Measurements from ENCODE around the gene SYNCRIP. TPM values are rescaled to one million over a fixed set of nuclear protein-coding genes. Genes with fewer than 3 reads are reported as not detected.
"Not testable (repeated sequence)": the region's sequence is repeated elsewhere in the genome, so short reads cannot be mapped to it uniquely, and the experiment has no call there.

Gene SYNCRIP
- total RNA-seq, 1 donor from 2014 or later, result 91.3 TPM

DNA sequence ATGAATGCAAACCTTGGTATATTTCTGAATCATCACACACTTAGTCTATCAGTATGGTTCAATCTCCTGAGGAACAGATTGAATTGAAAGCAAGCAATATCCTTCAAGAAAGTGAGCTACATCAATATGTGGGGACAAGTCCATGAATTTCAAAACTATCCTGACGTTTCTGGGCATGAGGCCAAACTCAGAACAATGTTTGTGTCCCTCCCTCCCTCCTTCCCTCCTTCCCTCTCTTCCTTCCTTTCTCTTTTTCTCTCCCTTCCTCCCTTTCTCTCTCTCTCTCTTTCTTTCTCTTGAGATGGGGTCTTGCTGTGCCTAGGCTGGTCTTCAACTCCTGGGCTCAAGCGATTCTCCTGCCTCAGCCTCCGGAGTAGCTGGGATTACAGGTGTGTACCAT, 27.9 kb upstream of the SYNCRIP start:
- DNase-seq (ENCODE audit: low read depth), result peak; percentile 33

DNA sequence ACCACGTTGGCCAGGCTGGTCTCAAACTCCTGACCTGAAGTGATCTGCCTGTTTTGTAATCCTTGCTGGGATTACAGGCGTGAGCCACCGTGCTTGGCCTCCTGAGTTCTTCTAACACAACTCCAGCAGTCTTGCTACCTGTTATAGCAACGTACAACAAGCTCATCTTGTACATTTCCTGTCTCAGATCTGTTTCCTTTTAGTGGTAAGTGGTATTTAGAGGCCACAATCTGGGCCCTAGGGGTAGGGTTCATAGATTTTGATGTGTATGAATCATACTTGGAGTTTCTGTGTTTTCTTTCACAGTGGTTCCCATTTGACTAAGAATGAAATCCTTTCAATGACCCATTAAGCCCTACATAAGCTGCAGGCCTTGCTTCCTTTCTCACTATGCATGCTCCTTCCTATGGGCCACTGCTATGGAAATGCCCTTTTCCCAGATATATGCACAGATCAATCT, 27.1 kb upstream of the SYNCRIP start:
- peak; percentile 19 for DNase-seq (ENCODE audit: low read depth)

DNA sequence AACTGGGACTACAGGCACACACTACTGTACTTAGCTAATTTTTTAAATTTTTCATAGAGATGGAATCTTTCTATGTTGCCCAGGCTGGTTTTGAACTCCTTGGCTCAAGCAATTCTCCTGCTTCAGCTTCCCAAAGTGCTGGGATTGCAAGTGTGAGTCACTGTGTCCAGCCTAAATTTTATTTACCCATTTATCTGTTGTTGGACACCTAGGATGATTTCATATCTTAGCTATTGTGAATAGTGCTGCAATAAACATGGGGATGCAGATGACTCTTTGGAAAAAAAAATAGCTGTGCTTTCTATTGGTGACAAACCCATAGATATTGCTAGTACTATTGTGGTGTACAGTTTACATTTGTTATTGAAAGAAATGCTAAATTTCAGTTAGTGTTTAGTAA, 19.6 kb upstream of the SYNCRIP start:
- no peak for DNase-seq (ENCODE audit: low read depth)

DNA sequence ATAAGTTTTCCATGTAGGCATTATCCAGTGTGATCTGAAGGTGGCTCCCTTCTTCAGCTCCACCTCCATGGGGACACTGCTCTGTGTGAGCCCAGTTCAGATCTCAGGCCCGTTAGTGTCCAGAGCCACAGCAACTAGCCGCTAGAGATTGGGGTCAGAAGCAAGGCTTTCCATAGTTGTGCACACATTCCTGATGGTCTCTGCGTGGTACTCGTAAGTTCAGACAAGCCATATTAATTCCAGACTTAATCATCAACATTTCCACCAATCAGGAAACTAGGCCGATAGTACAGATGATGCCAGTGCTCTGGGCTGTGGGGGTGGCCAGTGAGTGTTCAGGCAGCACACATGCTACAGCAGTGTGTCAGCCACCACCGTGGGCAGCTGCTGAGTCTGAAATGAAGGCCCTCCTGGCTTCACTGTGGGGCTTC, 17.5 kb upstream of the SYNCRIP start:
- DNase-seq (ENCODE audit: low read depth), result peak; percentile 96

DNA sequence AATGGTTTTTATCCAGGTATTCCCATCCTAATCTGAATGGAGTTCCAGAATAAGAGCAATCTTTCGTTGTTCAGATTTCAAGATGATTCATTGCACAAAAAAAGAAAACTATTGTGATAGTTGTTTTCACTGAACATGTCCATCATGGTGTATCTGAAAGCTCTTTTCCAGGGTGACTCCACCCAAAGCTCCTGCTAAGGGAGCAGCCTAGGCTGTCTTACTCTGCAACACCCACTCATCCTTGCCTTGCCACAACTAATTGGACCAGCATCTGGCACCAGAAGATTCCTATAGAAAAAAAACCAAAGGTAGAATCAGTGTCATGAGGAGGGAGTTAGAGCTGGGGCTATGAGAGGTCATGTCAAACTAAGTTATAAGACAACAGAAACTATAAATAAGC, 7.9 kb upstream of the SYNCRIP start:
- DNase-seq (ENCODE audit: low read depth), result no peak

DNA sequence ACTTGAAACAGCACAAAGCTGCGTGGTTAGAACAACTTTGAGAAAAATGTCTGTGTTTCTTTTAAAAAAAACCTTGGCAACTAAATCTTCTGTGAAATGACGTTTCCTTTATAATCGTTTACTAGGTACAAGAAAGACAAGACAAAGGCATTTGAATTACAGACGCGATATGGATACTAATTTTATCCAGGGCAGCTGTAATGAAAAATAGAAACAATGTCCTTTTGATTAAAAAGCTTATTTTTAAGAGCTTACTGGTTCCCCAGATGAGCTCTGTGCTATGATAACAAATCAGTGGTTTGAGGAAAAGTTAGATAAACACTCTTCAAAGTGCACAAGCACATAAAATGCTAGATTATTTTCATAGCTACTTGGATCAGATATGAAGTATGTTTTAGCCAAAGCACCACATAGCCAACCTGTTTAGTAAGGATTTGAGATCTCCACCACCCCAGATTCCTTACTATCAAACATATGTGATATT, 1.6 kb upstream of the SYNCRIP start:
- DNase-seq (ENCODE audit: low read depth), result no peak

DNA sequence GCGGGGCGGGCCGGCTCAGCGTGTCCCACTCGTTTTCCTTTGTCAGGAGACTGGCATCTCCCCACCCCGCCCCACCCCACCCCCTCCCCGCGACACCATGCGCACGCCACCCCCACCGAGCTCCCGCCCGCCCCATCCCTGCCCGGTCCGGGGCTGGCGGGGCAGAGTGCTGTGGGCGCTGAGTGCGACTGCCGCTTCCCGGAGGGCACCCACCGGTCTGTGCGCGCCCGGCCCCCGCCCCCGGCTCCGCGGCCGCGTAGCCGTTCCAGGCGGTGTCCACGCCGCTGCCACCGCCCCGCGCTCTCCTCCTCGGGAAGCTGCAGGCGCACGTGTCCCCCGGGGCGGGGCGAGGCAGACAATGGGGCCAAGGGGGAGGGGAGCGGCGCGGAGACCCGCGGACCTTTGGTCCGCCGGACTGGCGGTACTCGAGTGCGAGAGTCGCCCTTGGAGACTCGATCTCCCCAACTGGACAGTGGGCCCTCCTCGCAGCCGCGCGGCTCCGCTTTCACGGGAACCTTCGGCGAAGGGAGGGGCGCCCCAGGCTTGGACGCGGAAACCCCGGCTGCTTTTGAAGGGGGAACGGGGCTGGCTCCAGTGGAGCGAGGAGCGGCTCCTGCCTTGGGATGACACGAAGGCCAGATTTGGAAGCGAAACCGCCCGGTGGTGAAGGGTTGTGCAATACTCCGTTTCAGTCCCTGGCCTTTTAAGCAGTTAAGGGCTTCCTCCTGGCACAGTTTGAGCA, 1.0 kb upstream of the SYNCRIP start:
- peak; percentile 97 for DNase-seq (ENCODE audit: low read depth)

DNA sequence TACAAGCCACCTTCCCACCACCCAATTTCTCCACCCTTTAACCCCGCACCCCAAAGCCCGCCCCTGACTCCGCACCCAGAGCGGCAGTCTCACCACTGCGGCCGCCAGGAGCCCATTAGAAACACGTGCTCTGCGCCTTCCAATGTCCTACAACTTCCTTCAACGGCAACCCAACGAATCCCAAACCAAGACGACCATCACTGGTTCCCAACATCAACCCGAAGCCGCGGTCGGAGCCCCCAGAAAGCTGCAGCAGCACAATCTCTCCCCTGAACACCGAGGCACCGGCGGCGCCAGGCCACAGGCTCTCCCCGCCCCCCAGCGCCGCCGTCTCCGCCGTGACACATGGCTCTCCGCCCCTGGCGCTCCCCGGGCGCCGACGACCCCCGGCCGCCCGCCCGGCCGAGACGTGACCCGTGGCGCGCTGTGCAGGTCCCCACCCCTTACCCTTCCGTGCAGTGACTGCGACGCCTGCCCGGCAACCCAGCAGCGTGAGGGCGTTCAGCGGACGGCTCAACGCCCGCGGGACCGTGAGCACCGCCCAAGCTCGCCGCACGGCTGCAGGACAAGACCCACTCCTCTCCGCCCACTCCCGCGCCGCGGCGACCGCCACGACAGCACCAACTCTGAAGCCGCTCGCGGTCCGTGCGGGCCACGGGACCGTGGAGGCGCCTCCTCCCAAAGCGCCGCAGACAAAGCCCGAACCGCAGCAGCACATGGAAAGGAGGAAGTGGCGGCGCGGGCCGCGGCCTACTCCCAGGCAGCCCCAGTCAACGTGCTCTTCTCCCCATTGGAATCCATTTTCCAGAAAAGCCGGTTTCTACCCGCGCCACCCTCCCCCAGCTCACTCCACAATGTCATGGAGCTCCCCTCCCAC, 551 bp downstream of the SYNCRIP start:
- peak; percentile 63 for DNase-seq (ENCODE audit: low read depth)

DNA sequence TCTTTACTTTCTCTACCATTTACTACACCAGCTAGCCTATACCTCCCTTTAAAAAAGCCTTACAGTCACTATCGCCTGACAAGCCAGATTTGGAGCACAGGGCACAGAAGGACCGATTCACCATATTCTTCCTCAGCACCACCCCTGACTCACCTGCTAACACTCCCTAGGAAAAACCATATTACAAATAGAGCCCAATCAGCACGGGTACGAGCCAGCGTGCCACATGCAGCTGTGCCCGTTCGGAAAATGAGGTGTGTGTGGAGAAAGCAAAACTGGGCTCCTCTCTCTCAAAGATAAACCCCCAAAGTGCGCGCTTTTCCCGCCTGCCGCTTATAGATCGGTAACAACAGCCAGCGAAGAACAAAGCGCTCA, 1.2 kb downstream of the SYNCRIP start:
- DNase-seq (ENCODE audit: low read depth), result peak; percentile 28

DNA sequence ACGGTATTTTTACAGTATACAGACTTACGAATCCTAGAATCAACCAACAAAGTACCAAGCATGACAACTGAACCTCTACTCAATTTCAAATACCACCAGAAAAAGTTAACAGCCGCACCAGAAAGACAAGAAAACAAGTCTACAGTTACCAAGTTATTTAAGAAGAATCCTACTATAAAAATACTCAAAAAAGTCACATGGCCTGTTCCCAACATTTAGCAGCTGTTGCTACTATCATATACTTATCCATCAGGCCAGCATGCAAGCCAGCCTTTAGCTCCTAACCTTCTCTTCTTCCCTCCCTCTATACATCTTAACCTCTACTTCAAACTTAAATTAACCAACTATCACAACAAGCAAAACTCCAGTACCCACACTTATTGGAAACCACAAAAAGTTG, 1.9 kb downstream of the SYNCRIP start:
- peak; percentile 46 for DNase-seq (ENCODE audit: low read depth)

DNA sequence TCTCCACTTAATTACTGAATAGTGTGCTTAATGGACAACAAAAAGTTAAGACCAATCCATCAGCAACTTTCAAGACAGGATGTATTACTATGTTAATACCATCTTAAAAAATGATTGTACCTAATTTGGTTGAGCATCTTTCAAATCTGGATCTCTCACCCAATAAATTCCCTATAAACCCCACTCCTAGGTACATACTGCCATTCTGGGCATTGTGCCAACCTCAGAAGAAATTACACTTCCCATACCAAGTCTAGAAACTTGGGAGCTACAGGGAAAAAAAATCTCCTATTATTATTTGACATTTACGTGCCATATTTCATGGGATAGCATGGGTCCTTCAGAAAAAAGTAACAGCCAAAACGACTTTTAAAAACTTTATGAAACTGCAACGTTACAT, 5.1 kb downstream of the SYNCRIP start:
- no peak for DNase-seq (ENCODE audit: low read depth)

DNA sequence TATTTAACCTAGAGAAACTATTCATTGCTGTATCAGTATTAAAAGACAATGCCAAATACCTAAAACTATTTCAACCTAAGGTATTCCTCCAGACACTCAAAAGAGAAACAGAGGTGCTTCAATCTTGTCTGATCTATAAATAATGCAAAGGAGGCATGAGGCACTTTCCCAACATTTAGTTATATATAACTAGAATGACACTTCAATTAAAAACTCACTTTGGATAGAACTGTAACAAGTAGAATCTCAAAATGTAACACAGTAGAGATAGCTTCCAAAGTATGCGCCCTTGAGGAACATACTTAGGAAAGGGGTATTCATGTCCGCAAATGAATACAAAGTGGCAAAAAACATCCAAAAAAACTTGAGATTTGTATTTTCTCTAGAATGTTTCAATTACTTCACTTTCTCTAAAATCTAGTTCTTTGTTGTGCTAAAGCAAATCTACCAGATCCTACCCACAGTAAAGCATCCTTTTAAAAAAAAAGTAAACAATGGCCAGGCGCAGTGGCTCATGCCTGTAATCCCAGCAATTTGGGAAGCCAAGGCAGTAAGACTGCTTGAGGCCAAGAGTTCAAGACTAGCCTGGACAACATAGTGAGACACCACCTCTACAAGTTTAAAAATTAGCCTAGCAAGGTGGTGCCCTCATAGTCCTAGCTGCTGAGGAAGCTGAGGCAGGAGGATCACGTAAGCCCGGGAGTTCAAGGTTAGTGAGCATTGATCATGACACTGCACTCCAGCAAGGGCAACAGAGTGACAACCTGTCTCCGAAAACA, 10.3 kb downstream of the SYNCRIP start:
- DNase-seq (ENCODE audit: low read depth), result no peak

DNA sequence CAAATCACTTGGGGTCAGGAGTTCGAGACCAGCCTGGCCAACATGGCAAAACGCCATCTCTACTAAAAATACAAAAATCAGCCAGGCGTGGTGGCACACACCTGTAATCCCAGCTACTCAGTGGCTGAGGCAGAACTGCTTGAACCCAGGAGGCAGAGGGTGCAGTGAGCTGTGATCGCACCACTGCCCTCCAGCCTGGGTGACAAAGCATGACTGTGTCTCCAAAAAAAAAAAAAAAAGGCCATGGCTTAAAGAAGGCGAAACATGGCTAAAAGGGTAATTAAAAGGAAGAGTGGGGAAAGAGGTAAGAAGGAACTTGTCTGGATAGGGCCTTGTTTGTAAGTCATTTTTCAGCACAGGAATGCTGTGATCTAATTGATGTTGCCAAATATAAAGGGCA, 11.6 kb downstream of the SYNCRIP start:
- DNase-seq (ENCODE audit: low read depth), result not testable (repeated sequence)

DNA sequence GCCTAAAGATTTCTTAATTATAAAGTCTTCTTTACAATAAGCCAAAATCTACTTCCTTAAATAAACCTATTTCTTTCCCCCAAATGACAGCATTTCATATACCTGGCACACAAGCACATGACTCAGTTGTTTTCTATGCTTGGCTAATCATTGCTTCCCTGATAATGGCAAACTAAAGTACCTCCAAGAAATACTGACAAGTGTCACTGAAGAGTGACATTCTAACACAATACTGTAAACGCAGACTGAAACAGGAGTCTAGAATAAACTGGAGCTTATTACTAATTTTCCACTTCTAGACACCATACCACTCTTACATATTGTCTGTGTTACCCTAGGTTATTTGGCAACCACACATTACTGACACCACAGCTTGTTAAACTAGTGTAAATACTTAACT, 14.3 kb downstream of the SYNCRIP start:
- no peak for DNase-seq (ENCODE audit: low read depth)

DNA sequence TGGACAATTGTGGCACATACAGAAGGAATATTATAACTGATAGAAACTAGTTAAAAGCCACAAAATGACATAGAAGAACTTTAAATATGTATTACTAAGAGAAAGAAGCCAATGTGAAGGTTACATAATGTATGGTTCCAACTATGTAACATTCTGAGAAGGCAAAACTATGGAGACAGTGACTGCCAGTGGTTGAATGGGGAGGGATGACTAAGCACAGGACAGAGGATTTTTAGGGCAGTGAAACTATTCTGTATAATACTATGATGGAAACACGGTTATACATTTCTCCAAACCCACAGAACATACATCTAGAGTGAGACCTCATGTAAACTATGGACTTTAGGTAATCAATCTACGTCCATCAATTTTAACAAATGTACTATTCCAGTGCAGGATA, 22.4 kb downstream of the SYNCRIP start:
- DNase-seq (ENCODE audit: low read depth), result no peak

DNA sequence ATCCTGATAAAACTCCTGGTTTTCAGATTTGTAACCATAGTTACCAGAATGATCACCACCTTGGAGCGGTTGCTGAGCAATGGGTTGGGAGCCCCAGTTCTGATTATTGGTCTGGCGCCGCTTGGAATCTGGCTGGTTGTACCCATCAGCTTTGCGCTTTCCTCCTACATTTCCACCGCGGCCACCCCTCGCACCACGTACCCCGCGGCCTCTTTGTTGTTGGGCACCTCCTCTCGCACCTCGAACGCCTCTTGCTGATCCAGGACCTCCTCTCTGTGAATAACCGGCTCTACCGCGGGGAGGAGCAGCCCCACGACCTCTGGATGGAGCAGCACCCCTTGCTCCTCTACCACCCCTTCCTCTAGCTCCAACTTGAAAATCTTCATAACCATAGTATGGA, 27.9 kb downstream of the SYNCRIP start:
- no peak for DNase-seq (ENCODE audit: low read depth)

DNA sequence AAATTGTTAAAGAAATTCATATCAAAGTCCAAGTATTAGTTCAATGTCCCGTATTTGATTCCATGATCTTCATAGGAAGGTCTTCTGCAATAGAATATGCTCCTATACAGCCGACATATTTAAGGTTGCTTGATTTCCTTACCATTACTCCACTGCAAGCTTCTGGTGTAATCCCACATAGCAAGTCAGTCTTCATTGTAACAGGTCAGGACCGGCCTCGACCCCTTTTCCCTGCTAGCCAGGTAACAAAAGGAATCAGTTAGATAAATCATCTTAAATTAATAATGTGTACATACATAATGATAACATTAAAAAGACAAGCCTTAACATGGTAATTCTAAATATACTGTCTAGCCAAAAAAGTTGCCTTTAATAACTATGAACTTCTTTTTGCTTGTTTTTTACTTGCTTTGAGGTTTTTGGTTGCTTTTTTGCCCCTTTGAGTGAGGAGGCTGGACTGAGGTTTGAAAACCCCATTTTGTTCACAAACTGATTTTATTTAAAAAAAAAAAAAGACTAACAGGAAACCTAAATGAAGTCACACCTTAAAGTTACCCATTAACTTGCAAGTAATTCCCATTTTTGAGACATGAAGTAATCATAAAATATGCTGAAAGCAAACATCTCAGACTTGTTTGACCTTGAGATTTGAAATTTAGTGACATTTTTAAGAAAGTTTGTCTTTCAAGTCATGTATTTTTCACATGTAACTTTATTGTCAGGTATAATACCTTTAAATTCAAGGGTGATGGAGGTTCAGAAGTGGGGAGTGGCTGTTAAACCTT, 29.8 kb downstream of the SYNCRIP start:
- no peak for DNase-seq (ENCODE audit: low read depth)

DNA sequence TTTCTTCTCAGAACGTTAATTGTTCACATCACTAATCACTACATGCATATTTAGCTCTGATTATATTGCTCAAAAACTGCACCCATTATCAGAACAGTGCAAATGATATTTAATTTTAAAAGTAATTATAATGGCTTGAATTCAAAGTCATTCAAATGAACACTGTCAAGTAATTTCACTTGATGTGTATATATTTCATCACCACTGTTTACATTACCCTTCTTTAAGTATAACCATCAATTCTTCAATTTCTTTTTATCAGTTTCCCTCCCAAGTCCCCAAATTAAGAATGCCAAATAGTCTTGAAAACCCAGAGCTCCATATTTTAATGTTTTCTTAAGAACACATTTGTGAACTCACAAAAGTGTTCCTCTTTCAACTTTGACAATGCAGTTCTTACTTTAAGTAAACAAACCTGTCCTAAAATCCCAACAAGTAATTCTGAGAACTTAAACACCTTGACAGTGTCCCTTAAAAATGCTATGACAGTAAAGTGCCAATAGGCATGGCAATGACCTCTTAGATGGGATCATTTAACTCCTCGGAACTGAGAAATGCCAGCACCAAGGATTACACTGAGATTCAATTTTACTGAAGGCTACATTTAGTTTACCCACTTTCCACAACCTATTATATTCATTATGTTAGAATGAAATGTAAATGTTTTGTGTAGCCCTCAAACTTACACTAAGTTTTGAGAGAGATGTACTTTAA, 32.3 kb downstream of the SYNCRIP start:
- no peak for DNase-seq (ENCODE audit: low read depth)

DNA sequence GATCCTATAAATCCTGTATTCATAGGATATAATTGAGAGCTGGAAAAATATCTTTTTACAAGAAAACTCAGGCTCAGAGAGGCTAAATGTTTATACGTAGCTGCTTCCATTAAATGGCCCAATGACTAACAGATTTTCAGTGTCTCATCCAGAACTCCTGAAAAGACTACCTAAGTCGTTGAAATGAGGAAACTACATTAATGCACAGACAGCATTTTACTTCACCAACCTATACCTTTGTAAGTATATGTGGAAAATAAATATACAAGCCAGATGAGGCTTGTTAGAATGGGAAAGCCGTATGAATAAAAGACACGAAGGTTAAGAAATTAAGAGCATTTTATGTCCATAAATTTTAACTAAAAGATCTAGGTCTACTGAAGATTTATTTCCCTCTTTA, 40.6 kb downstream of the SYNCRIP start:
- DNase-seq (ENCODE audit: low read depth), result no peak

DNA sequence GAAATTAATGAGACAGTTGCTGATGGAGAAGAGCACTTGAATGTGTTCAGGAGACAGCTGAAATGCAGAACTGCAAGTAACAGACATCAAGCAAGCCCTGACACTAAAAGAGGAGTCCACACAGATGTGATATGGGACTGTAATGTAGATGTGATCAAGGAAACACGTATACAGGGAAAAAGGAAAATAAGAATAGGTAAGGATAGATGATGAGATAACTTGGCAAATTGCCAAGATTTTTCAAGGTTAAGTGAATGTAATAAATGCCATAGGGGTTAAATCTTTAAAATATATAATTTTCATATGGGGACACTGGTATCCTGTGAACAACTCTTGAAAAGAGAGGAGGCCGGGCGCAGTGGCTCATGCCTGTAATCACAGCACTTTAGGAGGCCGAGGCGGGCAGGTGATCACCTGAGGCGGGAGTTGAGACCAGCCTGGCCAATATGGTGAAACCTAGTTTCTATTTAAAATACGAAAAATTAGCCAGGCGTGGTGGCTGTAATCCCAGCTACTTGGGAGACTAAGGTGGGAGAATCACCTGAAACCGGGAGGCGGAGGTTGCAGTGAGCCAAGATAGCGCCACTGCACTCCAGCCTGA, 41.9 kb downstream of the SYNCRIP start:
- DNase-seq (ENCODE audit: low read depth), result no peak
